Activated CD4-positive, alpha-beta T cell treated with anti-CD3 and anti-CD28 coated beads, Interleukin-2, amount 50 U/mL, for 16 hours (primary cell): ENCODE data around the gene TBC1D13.
"Not testable (repeated sequence)": the region's sequence is repeated elsewhere in the genome, so short reads cannot be mapped to it uniquely, and the experiment has no call there.

Source experiments
- DNase-seq: peaks from one replicate; pipeline ENCODE4 v3.0.0-alpha.2; 2020

TBC1D13 gene

GRCh38 chr9:128847803-128848202 lies 60.8 kb downstream of the TBC1D13 start:
- DNase-seq = no peak

- not testable (repeated sequence) for DNase-seq
These were observed 64.0 kb downstream of the TBC1D13 start for GRCh38 chr9:128851024-128851423.

- peak; percentile 29 for DNase-seq
These were observed 64.9 kb downstream of the TBC1D13 start for GRCh38 chr9:128851779-128852600.

GRCh38 chr9:128852646-128853045 lies 65.6 kb downstream of the TBC1D13 start:
- DNase-seq = not testable (repeated sequence)

- not testable (repeated sequence) for DNase-seq
These were observed 67.4 kb downstream of the TBC1D13 start for GRCh38 chr9:128854454-128854853.

- DNase-seq = not testable (repeated sequence)
These were observed 71.4 kb downstream of the TBC1D13 start for GRCh38 chr9:128858476-128858875.
